ENCODE results near the gene RPL22L1. TPM values are rescaled to one million over a fixed set of nuclear protein-coding genes. Genes with fewer than 3 reads are reported as not detected.

RPL22L1 gene
- total and polyA plus RNA-seq, 2 experiments from 2014 or later: 216 to 441 TPM

- Histone ChIP-seq H3K27ac (ENCODE audit: low read depth) (no peak overlapping the region), H3K4me3 (no peak overlapping the region), H4K20me1 (replicated peaks; ENCODE audit: insufficient read depth) (no peaks in the 10 kb centered on the region), H3K9me2 (ENCODE audit: insufficient read depth) (no peaks in the 10 kb centered on the region), H3K36me3 (ENCODE audit: insufficient read depth) (no peaks in the 10 kb centered on the region), H3K4me2 (no peak overlapping the region), H2AFZ (no peak overlapping the region), H3K79me2 (replicated peaks; ENCODE audit: insufficient read depth) (no peaks in the 10 kb centered on the region), H3F3A (replicated peaks; ENCODE audit: low read depth) (no peaks in the 10 kb centered on the region), H3K4me1 (ENCODE audit: insufficient read depth) (no peaks in the 10 kb centered on the region), H3K27me3 (ENCODE audit: insufficient read depth) (no peaks in the 10 kb centered on the region)
- Mint-ChIP-seq H3K27me3 (ENCODE audit: insufficient read depth, low read depth, poor library complexity) (peaks cover 4% of the 10 kb centered on the region), H3K27ac (no peak overlapping the region), H3K4me3 (no peak overlapping the region), H3K36me3 (ENCODE audit: low read depth) (peaks cover 5% of the 10 kb centered on the region; the same call in 2 of the 3 replicates), H3K4me1 (peaks cover 5% of the 10 kb centered on the region; the same call in 2 of the 3 replicates), H3K9me3 (peaks cover 6% of the 10 kb centered on the region)
- DNase-seq (ENCODE audit: low spot score): no peak
- ATAC-seq: no peak
- TF ChIP-seq NANOG (IDR thresholded peaks at IDR 0.05; ENCODE audit: borderline replicate concordance): no peak
- no peak for TF ChIP-seq ZNF462 (CRISPR knock-in tag; IDR thresholded peaks at IDR 0.05)
- no peak for TF ChIP-seq ZNF331 (CRISPR knock-in tag; IDR thresholded peaks at IDR 0.05; ENCODE audit: low read depth)
- TF ChIP-seq STAT1 (IDR thresholded peaks at IDR 0.05; ENCODE audit: unreplicated experiment): no peak
- TF ChIP-seq CREB1 (CRISPR knock-in tag; IDR thresholded peaks at IDR 0.05; ENCODE audit: low read depth): no peak
- no peak for TF ChIP-seq EZH2 (IDR thresholded peaks at IDR 0.05; ENCODE audit: low read depth, unreplicated experiment)
- no peak for TF ChIP-seq CTCF (conservative IDR thresholded peaks at IDR 0.05; ENCODE audit: low read depth in 2 of 2)
- no peak for TF ChIP-seq ETS1 (IDR thresholded peaks at IDR 0.05)
- TF ChIP-seq REST (IDR thresholded peaks at IDR 0.05; ENCODE audit: unreplicated experiment): no peak
- no peak for TF ChIP-seq JUNB (IDR thresholded peaks at IDR 0.05; ENCODE audit: unreplicated experiment)
- TF ChIP-seq EZH2phosphoT487 (IDR thresholded peaks at IDR 0.05; ENCODE audit: unreplicated experiment): no peak
Measured at GRCh38 chr3:170889132-170889531, 19.1 kb upstream of the RPL22L1 start.

All from GM23338 (cell line).